Measurements from ENCODE around the gene TMC7.

TMC7 gene

GRCh38 chr16:19067349-19068236, 83.9 kb downstream of the TMC7 start, which contains the start of gene COQ7:
TSS of gene COQ7 (plus strand) at chr16:19067614. CDS start at chr16:19067665, 51 bp downstream.
- no peak for TF ChIP-seq CTCF (IDR thresholded peaks at IDR 0.05; ENCODE audit: control insufficient read depth, insufficient read depth, low read depth, low read length, missing control alignments)
- DNase-seq (ENCODE audit: low read depth) = peak; percentile 100
- H3K4me3 ChIP-seq (ENCODE audit: control insufficient read depth, low read depth, low read length) = peak within 1 kb of the TSS; percentile 83

DNA sequence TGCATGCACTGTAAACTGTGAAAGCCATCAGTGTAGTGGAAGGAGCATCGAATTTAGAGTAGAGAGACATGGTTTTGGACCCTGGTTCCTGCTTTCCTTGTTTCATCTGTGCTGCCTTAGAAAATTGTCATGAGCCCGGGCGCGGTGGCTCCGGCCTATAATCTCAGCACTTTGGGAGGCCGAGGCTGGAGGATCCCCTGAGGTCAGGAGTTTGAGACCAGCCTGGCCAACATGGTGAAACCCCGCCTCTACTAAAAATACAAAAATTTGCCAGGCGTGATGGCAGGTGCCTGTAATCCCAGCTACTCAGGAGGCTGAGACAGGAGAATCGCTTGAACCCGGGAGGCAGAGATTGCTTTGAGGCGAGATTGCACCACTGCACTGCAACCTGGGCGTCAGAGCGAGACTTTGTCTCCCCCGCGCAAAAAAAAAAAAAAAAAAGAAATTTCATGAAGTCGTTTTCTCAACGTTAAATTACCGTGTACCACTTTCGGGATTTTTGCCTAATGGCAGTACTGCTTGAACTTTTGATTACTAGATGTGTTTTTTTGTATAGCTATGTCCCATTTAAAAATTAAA, 84.6 kb downstream of the TMC7 start:
- no peak for DNase-seq (ENCODE audit: low read depth)
- TF ChIP-seq CTCF (IDR thresholded peaks at IDR 0.05; ENCODE audit: control insufficient read depth, insufficient read depth, low read depth, low read length, missing control alignments) = no peak
- H3K4me3 ChIP-seq (ENCODE audit: control insufficient read depth, low read depth, low read length) = peak overlapping the region; percentile 83

GRCh38 chr16:19071811-19072777, 88.4 kb downstream of the TMC7 start:
- peak; percentile 16 for DNase-seq (ENCODE audit: low read depth)
- no peak overlapping the region for H3K4me3 ChIP-seq (ENCODE audit: control insufficient read depth, low read depth, low read length)
- peak; percentile 85 for TF ChIP-seq CTCF (IDR thresholded peaks at IDR 0.05; ENCODE audit: control insufficient read depth, insufficient read depth, low read depth, low read length, missing control alignments)

DNA sequence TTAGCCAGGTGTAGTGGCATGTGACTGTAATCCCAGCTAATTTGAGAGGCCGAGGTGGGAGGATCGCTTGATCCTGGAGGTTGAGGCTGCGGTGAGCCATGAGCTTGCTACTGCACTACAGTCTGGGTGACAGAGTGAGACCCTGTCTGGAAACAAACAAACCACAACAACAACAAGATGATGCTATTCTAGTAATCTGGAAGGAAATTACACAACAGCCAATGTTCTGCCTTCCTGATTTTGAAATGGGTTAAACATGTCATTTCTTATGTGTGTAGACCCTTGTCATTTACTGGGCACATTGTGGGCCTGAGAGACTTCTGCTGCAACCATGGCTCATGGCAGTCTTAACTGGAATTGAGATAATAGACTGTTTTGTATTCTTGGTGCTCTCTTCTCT, 89.6 kb downstream of the TMC7 start:
- DNase-seq (ENCODE audit: low read depth) = no peak
- no peak overlapping the region for H3K4me3 ChIP-seq (ENCODE audit: control insufficient read depth, low read depth, low read length)
- no peak for TF ChIP-seq CTCF (IDR thresholded peaks at IDR 0.05; ENCODE audit: control insufficient read depth, insufficient read depth, low read depth, low read length, missing control alignments)

- TF ChIP-seq CTCF (IDR thresholded peaks at IDR 0.05; ENCODE audit: control insufficient read depth, insufficient read depth, low read depth, low read length, missing control alignments) = no peak
- no peak for DNase-seq (ENCODE audit: low read depth)
Measured at GRCh38 chr16:19073863-19074262, 90.1 kb downstream of the TMC7 start.

GRCh38 chr16:19075511-19075910, 91.8 kb downstream of the TMC7 start:
- TF ChIP-seq CTCF (IDR thresholded peaks at IDR 0.05; ENCODE audit: control insufficient read depth, insufficient read depth, low read depth, low read length, missing control alignments) = no peak
- no peak overlapping the region for H3K4me3 ChIP-seq (ENCODE audit: control insufficient read depth, low read depth, low read length)
- DNase-seq (ENCODE audit: low read depth) = no peak

More at GRCh38 chr16:19073863-19074262, 90.1 kb downstream of the TMC7 start:
- no peak overlapping the region for H3K4me3 ChIP-seq (ENCODE audit: control insufficient read depth, low read depth, low read length)

Measured in AG09309 (cell line).